MCF 10A (cell line): ENCODE measurements around the gene MKLN1. TPM values are rescaled to one million over a fixed set of nuclear protein-coding genes. Genes with fewer than 3 reads are reported as not detected.

Source experiments
- BruUV-seq: library from RNA; stranded (reverse); fragments of 400-500 nt; replicated peaks from 2 replicates; lab custom pipeline; 2021; lab: Mats Ljungman, UMichigan
- CTCF ChIA-PET: fragments of 300-600 bp; sonication (Branson Sonifier 250); formaldehyde crosslinking; extraction: SDS; loops from one replicate; lab custom pipeline; 2021; ENCODE audit warnings: antibody characterized with exemption, inconsistent platforms; lab: Yijun Ruan, JAX
- POLR2A ChIA-PET: fragments of 300-600, 350-650 bp; sonication (Branson Sonifier 250); formaldehyde crosslinking; extraction: SDS; loops from one replicate; lab custom pipeline; 2020; ENCODE audit warnings: antibody characterized with exemption, inconsistent platforms; lab: Yijun Ruan, JAX
- DNase-seq: peaks from one replicate; pipeline ENCODE4 v3.0.0-alpha.2; 2018; ENCODE audit not compliant: unreplicated experiment
- H3K27ac Mint-ChIP-seq: one replicate; pipeline ENCODE4 v1.8.0; 2022; ENCODE audit warnings: mild to moderate bottlenecking, low read depth, mixed read lengths; ENCODE audit not compliant: unreplicated experiment
- H3K27me3 Mint-ChIP-seq: one replicate; pipeline ENCODE4 v1.8.0; 2022; ENCODE audit warnings: mixed read lengths; ENCODE audit not compliant: insufficient read depth, unreplicated experiment
- H3K36me3 Mint-ChIP-seq: one replicate; pipeline ENCODE4 v1.8.0; 2022; ENCODE audit warnings: mild to moderate bottlenecking, moderate library complexity, mixed read lengths; ENCODE audit not compliant: insufficient read depth, unreplicated experiment
- H3K4me1 Mint-ChIP-seq: one replicate; pipeline ENCODE4 v1.8.0; 2022; ENCODE audit warnings: mixed read lengths; ENCODE audit not compliant: insufficient read depth, unreplicated experiment
- H3K4me3 Mint-ChIP-seq: one replicate; pipeline ENCODE4 v1.8.0; 2022; ENCODE audit warnings: mild to moderate bottlenecking, moderate library complexity, mixed read lengths; ENCODE audit not compliant: unreplicated experiment
- H3K9me3 Mint-ChIP-seq: one replicate; pipeline ENCODE4 v1.8.0; 2022; ENCODE audit warnings: mixed read lengths; ENCODE audit not compliant: unreplicated experiment
- intact Hi-C: fragments of 100-400 bp; cut with micrococcal nuclease; formaldehyde crosslinking; loops from 2 replicates; pipeline ENCODE4 v1.14.1; 2022
- total RNA-seq: library from RNA; stranded (reverse); gene quantifications from 2 replicates; pipeline ENCODE4 v1.2.3, GENCODE V29; 2022
- TF ChIP-seq, protein P1 (sequence below): fragments of 200-600 bp; IDR thresholded peaks from one replicate; pipeline ENCODE4 v1.8.0; 2022; ENCODE audit warnings: antibody characterized with exemption, mild to moderate bottlenecking; ENCODE audit not compliant: unreplicated experiment

The MKLN1 gene
- total RNA-seq, 1 experiment from 2014 or later, result 35.6 TPM

- ChIA-PET CTCF (interaction anchor here (0.8 to 1.5 kb wide), 3 partner anchors 31 to 111 kb away, joined by 3 to 6 read pairs (median 3); no protein-coding TSS in a partner anchor), POLR2A (interaction anchor here (0.8 kb wide), 1 partner anchor 10 kb away, joined by 3 read pairs; no protein-coding TSS in a partner anchor)
- H3K36me3 Mint-ChIP-seq, result no peaks in the 10 kb centered on the region
These were observed 216.3 kb downstream of the MKLN1 start for GRCh38 chr7:131544021-131544420.

GRCh38 chr7:131544449-131545301, 217.0 kb downstream of the MKLN1 start:
- no peak overlapping the region for H3K4me3 Mint-ChIP-seq
- intact Hi-C loops, result loop anchor here (2.0 kb wide), 1 partner anchor 110 kb away; no protein-coding TSS in a partner anchor

More at GRCh38 chr7:131544021-131544420, 216.3 kb downstream of the MKLN1 start:
- no peak for DNase-seq
- Mint-ChIP-seq H3K9me3 (no peaks in the 10 kb centered on the region), H3K27me3 (no peaks in the 10 kb centered on the region), H3K4me1 (peaks cover 19% of the 10 kb centered on the region), H3K27ac (no peak overlapping the region), H3K4me3 (no peak overlapping the region)
- TF ChIP-seq, protein P1, sequence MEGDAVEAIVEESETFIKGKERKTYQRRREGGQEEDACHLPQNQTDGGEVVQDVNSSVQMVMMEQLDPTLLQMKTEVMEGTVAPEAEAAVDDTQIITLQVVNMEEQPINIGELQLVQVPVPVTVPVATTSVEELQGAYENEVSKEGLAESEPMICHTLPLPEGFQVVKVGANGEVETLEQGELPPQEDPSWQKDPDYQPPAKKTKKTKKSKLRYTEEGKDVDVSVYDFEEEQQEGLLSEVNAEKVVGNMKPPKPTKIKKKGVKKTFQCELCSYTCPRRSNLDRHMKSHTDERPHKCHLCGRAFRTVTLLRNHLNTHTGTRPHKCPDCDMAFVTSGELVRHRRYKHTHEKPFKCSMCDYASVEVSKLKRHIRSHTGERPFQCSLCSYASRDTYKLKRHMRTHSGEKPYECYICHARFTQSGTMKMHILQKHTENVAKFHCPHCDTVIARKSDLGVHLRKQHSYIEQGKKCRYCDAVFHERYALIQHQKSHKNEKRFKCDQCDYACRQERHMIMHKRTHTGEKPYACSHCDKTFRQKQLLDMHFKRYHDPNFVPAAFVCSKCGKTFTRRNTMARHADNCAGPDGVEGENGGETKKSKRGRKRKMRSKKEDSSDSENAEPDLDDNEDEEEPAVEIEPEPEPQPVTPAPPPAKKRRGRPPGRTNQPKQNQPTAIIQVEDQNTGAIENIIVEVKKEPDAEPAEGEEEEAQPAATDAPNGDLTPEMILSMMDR, result no peak
- BruUV-seq, result no TSS peak
- intact Hi-C loops, result loop anchor here (2.0 kb wide), 1 partner anchor 111 kb away; no protein-coding TSS in a partner anchor

GRCh38 chr7:131546126-131546525, 218.4 kb downstream of the MKLN1 start:
- intact Hi-C loops, result no loop called here
- ChIA-PET CTCF (interaction anchor here (1.2 to 2.0 kb wide), 3 partner anchors 24 to 39 kb away, joined by 4 to 10 read pairs (median 7); no protein-coding TSS in a partner anchor), POLR2A (interaction anchor here (0.7 kb wide), 1 partner anchor 1350 kb away, joined by 3 read pairs; no protein-coding TSS in a partner anchor)
- DNase-seq, result peak; percentile 60
- H3K36me3 Mint-ChIP-seq, result no peaks in the 10 kb centered on the region
- no TSS peak for BruUV-seq
- no peaks in the 10 kb centered on the region for H3K27me3 Mint-ChIP-seq
- TF ChIP-seq, protein P1, result no peak
- peak overlapping the region; percentile 40 for H3K4me3 Mint-ChIP-seq
- peaks cover 14% of the 10 kb centered on the region for H3K4me1 Mint-ChIP-seq
- no peak overlapping the region for H3K27ac Mint-ChIP-seq
- H3K9me3 Mint-ChIP-seq, result no peaks in the 10 kb centered on the region

More at GRCh38 chr7:131544449-131545301, 217.0 kb downstream of the MKLN1 start:
- Mint-ChIP-seq H3K27me3 (no peaks in the 10 kb centered on the region), H3K36me3 (no peaks in the 10 kb centered on the region), H3K27ac (no peak overlapping the region), H3K9me3 (no peaks in the 10 kb centered on the region), H3K4me1 (peaks cover 18% of the 10 kb centered on the region)
- POLR2A ChIA-PET, result no interaction called here
- no TSS peak for BruUV-seq
- CTCF ChIA-PET, result interaction anchor here (0.7 to 2.0 kb wide), 6 partner anchors 23 to 259 kb away, joined by 3 to 7 read pairs (median 3); no protein-coding TSS in a partner anchor
- DNase-seq, result peak; percentile 30
- TF ChIP-seq, protein P1, result no peak

Other genes starting within 250 kb of the MKLN1 start
- gene PODXL, start 228.8 kb downstream of the MKLN1 start, total RNA-seq, result 1.6 and 1.7 TPM in 2 replicates